Osteocyte (in vitro differentiated cells): Measurements from ENCODE around the gene KCNK4. TPM values are rescaled to one million over a fixed set of nuclear protein-coding genes. Genes with fewer than 3 reads are reported as not detected.

ENCODE experiments used
- DNase-seq: peaks from one replicate; pipeline ENCODE4 v3.0.0; 2021; ENCODE audit warnings: mixed read lengths; ENCODE audit not compliant: unreplicated experiment; ENCODE audit errors: extremely low spot score
- H3K27ac Mint-ChIP-seq: one replicate; pipeline ENCODE4 v1.8.0; 2021; ENCODE audit warnings: mild to moderate bottlenecking, mixed read lengths; ENCODE audit not compliant: unreplicated experiment
- H3K27me3 Mint-ChIP-seq: one replicate; pipeline ENCODE4 v1.8.0; 2021; ENCODE audit warnings: mixed read lengths; ENCODE audit not compliant: unreplicated experiment
- H3K36me3 Mint-ChIP-seq: one replicate; pipeline ENCODE4 v1.8.0; 2021; ENCODE audit warnings: mixed read lengths; ENCODE audit not compliant: unreplicated experiment
- H3K4me1 Mint-ChIP-seq: one replicate; pipeline ENCODE4 v1.8.0; 2021; ENCODE audit warnings: mixed read lengths; ENCODE audit not compliant: unreplicated experiment
- H3K4me3 Mint-ChIP-seq: one replicate; pipeline ENCODE4 v1.8.0; 2021; ENCODE audit warnings: mild to moderate bottlenecking, moderate library complexity, mixed read lengths; ENCODE audit not compliant: unreplicated experiment
- H3K9me3 Mint-ChIP-seq: one replicate; pipeline ENCODE4 v1.8.0; 2021; ENCODE audit warnings: mixed read lengths; ENCODE audit not compliant: unreplicated experiment
- CTCF ChIP-seq: fragments of 200-600 bp; sonication (generic); IDR thresholded peaks from 2 replicates; pipeline ENCODE4 v1.5.0; 2021; ENCODE audit warnings: antibody characterized with exemption, mild to moderate bottlenecking, moderate library complexity
- total RNA-seq: library from RNA; stranded (reverse); gene quantifications from 2 replicates; pipeline ENCODE4 v1.2.1, GENCODE V29; 2021

Gene KCNK4
- total RNA-seq, 1 donor from 2014 or later: 0.43 TPM

DNA sequence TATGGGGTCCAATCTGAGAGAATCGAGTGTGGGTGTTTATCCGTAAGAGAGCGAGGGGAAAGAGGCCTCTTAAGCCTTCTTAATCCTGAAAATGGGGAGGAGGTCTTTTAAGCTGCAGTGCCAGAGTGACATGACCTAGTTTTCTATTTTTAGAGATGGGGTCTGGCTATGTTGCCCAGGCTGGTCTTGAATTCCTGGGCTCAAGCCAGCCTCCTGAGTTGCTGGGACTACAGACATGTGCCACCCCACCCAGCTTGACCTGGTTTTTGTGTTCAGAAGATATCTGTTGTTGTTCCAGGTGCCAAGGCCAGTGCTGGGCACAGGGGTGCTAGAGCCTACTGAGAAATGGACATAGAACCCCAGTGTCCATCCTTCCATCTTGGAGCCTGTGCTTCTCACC lies 8.0 kb upstream of the KCNK4 start:
- DNase-seq: no peak
- Mint-ChIP-seq H3K27me3 (no peaks in the 10 kb centered on the region), H3K27ac (peak overlapping the region; percentile 40)

DNA sequence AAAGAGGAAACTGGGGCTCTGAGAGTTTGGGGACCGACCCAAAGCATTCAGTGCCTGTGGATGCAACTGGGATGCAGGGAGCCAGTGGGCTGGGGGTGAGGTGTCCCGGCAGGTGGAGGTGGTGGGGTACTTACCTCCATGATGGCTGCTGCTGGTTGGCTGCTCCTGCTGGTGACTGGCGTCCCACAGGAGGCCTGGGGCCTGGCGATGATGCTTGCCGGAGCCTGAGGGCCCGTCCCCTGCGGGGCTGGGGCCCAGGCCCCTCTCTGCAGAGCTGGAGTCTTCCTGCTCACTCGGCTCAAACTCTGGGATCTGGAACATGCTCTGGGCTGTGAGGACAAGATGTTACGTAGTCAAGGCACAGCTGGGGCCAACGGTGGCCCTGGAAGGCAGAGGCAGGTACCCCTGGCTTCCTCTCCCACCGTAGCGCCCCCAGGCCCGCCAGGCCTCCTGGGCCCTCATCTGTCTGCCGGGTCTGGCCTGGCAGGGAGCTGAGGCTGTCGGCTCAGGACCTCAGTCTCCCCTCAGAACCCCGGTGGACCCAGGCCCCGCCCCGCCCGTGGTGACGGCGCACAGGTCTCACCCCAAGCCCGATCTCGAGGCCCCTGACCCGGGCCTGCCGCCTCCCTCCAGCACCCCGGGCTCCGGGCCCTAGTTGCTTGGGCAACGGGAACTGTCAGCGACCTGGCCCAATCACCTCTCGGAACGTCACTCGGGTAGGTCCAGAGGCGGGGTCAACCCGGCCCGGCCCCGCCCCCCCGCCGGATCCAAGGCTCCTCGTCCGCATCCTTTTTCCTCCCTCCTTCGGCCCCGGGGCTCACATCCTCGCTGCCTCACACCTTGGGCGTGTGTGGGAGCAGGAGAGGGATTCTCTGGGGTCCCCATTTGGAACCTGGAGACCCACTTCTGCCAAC lies 6.8 kb upstream of the KCNK4 start, which contains the start of gene BAD:
Gene BAD, minus strand, starts transcription at position 618 of the 914 bp plus-strand sequence. Its CDS starts 297 bp downstream, at position 321.
- Mint-ChIP-seq H3K9me3 (no peaks in the 10 kb centered on the region), H3K4me3 (peak within 1 kb of the TSS; percentile 82), H3K4me1 (peaks cover 23% of the 10 kb centered on the region), H3K27ac (peak within 1 kb of the TSS; percentile 88), H3K36me3 (peaks cover 13% of the 10 kb centered on the region), H3K27me3 (no peaks in the 10 kb centered on the region)
- no peak for TF ChIP-seq CTCF
- DNase-seq: peak; percentile 96

More for the DNA sequence above, 8.0 kb upstream of the KCNK4 start:
- peaks cover 23% of the 10 kb centered on the region for H3K4me1 Mint-ChIP-seq
- peak overlapping the region; percentile 80 for H3K4me3 Mint-ChIP-seq
- H3K36me3 Mint-ChIP-seq: peaks cover 17% of the 10 kb centered on the region
- TF ChIP-seq CTCF: no peak
- H3K9me3 Mint-ChIP-seq: no peaks in the 10 kb centered on the region

DNA sequence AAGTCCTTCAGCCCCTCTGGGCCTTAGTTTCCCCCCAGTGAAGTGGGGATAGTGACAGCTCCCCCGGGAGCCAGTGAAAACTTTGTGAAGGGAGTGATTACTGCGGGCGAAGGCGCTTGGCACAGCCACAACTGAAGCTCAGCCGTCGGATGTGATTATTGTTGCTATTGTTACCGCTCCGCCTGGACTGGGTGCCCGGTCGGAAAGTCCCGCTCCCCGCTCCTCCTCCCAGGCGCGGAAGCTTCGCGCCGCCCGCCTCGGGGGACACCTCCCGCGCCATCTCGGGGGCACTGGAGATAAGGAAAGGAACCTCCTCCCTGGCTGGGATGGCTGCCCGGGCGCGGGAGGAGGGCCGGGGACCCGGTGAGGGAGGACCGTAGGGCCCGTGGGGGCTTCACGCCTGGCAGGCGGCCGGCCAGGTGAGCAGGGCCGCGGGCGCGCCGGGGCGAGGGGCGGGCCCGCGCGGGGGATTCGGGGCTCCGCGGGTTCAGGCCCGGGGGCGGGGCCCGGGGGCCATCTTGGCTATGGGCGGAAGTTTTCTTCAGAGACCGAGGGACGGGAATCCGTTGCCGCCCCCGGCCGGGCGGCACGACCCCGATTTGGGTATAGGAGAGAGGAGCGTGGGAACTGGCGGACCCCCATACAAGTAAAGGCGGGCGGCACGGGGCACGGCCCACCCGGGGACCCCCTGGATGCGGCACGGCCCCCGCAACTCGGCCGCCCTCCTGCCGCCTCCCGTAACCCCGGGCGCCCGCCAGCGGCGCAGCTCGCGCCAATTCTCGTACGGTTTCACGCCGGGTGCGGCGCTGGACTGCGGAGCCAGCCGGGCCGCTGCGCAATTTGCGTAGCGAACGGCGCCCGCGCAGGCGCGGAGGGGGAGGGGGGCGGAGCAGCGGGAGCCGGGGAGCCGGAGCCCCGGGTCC lies 5.9 kb upstream of the KCNK4 start, which contains the start of gene GPR137:
Gene GPR137, plus strand, starts transcription at position 887 of the 923 bp plus-strand sequence. CDS start 677 bp downstream, outside the sequence.
- Mint-ChIP-seq H3K4me1 (peaks cover 23% of the 10 kb centered on the region), H3K9me3 (no peaks in the 10 kb centered on the region), H3K36me3 (peaks cover 10% of the 10 kb centered on the region), H3K27ac (peak within 1 kb of the TSS; percentile 88), H3K27me3 (no peaks in the 10 kb centered on the region), H3K4me3 (peak within 1 kb of the TSS; percentile 82)
- peak; percentile 95 for DNase-seq
- TF ChIP-seq CTCF: no peak

DNA sequence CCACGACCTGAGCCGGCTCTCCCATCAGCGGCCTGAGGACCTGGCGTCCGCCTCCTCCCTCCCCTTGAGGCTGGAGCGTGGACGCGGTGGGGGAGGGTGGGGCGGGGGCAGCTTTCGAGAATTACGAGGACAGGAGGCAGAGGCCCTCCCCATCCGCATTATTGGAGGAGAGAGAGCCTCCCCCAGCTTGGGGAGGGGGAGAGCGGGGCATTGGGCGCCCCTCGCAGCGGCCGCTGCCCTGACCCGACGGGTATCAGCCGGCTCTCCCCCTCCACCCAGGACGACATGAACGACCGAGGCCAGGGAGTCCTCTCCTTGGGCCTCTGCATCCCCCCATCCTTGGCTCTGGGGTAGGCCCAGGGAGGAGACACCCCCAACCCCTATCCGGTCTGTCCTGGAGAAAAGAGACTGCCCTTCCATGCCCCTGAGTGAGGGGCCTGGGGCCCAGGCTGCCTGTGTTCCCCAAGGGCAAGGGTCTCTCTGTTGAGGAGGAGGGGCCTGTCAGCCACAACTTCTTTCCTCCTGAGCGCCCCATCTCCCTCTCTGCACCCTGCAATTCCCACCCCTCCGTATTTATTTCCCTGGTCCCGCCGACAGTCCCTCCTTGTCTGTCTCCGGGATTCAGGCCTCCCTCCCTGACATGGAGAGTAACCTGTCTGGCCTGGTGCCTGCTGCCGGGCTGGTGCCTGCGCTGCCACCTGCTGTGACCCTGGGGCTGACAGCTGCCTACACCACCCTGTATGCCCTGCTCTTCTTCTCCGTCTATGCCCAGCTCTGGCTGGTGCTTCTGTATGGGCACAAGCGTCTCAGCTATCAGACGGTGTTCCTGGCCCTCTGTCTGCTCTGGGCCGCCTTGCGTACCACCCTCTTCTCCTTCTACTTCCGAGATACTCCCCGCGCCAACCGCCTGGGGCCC lies 5.0 kb upstream of the KCNK4 start:
- H3K27ac Mint-ChIP-seq: peak overlapping the region; percentile 6
- peaks cover 29% of the 10 kb centered on the region for H3K4me1 Mint-ChIP-seq
- no peak for TF ChIP-seq CTCF
- H3K36me3 Mint-ChIP-seq: peaks cover 9% of the 10 kb centered on the region
- DNase-seq: no peak
- H3K4me3 Mint-ChIP-seq: peak overlapping the region; percentile 70
- peaks cover 7% of the 10 kb centered on the region for H3K27me3 Mint-ChIP-seq
- H3K9me3 Mint-ChIP-seq: no peaks in the 10 kb centered on the region
